Gastroesophageal sphincter (tissue), 4 donors: Measurements from ENCODE around the gene PAPPA2. TPM values are rescaled to one million over a fixed set of nuclear protein-coding genes. Genes with fewer than 3 reads are reported as not detected.
A peak's percentile ranks its signal among the peaks of the same experiment; 100 is the strongest.

Experiments used
- ATAC-seq: fragments of 150-250 bp; one replicate; pipeline ENCODE4 v1.9.1; 2016; ENCODE audit warnings: mild to moderate bottlenecking, moderate library complexity
- H3K27ac ChIP-seq, 4 donors: fragments of 200-600 bp; sonication (generic) in 3 of 4; 1 replicate in 3 of 4; 2 replicates in 1 of 4; pipeline ENCODE4 v1.5.1; 2016 to 2019
- H3K27me3 ChIP-seq: fragments of 200-600 bp; sonication (generic); one replicate; pipeline ENCODE4 v1.5.1; 2019
- H3K36me3 ChIP-seq, 2 donors: fragments of 200-600 bp; sonication (generic); one replicate each; pipeline ENCODE4 v1.5.1; 2019; ENCODE audit warnings: control low read depth in 1 of 2
- H3K4me1 ChIP-seq, 3 donors: fragments of 200-600 bp; sonication (generic); 1 replicate in 2 of 3; 2 replicates in 1 of 3; pipeline ENCODE4 v1.5.1; 2016 to 2019; ENCODE audit warnings: control low read depth in 2 of 3
- H3K4me3 ChIP-seq, 2 donors: fragments of 200-600 bp; sonication (generic); one replicate each; pipeline ENCODE4 v1.5.1; 2019; ENCODE audit warnings: mild to moderate bottlenecking in 1 of 2, moderate library complexity in 1 of 2
- H3K9me3 ChIP-seq, 3 donors: fragments of 200-600 bp; sonication (generic); one replicate each; pipeline ENCODE4 v1.5.1; 2017 to 2019; ENCODE audit warnings: control low read depth in 2 of 3
- CTCF ChIP-seq, 4 experiments: fragments of 200-600 bp in 2 of 4; fragments of 450-650 bp in 2 of 4; sonication (generic) in 1 of 4; IDR thresholded peaks; one replicate each; pipeline ENCODE4 v1.5.1; 2017 to 2019; ENCODE audit warnings: antibody characterized with exemption in 4 of 4, mild to moderate bottlenecking in 2 of 4, moderate library complexity in 2 of 4
- EP300 ChIP-seq: sonication (generic); formaldehyde crosslinking; IDR thresholded peaks from one replicate; pipeline ENCODE4 v1.6.1; 2017; ENCODE audit warnings: antibody characterized with exemption, mild to moderate bottlenecking
- POLR2A ChIP-seq, 2 donors: fragments of 450-650 bp; IDR thresholded peaks; one replicate each; pipeline ENCODE4 v1.6.1; 2017; ENCODE audit warnings: antibody characterized with exemption in 2 of 2, mild to moderate bottlenecking in 2 of 2, moderate library complexity in 1 of 2
- POLR2AphosphoS5 ChIP-seq: sonication (generic); formaldehyde crosslinking; IDR thresholded peaks from one replicate; pipeline ENCODE4 v1.6.1; 2017; ENCODE audit warnings: antibody characterized with exemption
- WGBS, 2 donors: methylation state at CpG; one replicate each; pipeline ENCODE4 v1.1.5; 2018; ENCODE audit warnings: low coverage in 1 of 2; 5-methylcytosine and 5-hydroxymethylcytosine counted together
- total RNA-seq, 4 donors: library from RNA; depleted of rRNA; stranded (reverse); fragments of >200 nt; gene quantifications; one replicate each; pipeline ENCODE4 v1.1.0, GENCODE V29; 2016

PAPPA2 gene
- total RNA-seq, 4 donors from 2014 or later = 0.10 to 0.54 (median 0.14) TPM

GRCh38 chr1:176879784-176880620 is 417.0 kb downstream of the PAPPA2 start:
- no peak for ATAC-seq
- Histone ChIP-seq H3K27ac (no peak overlapping the region), H3K36me3 (no peaks in the 10 kb centered on the region), H3K4me3 (no peak overlapping the region), H3K27me3 (no peaks in the 10 kb centered on the region), H3K4me1 (no peaks in the 10 kb centered on the region), H3K9me3 (no peaks in the 10 kb centered on the region)
- WGBS, 2 donors = 67 to 89% methylated on average over 4 to 9 of the region's 13 CpGs
- no peak for TF ChIP-seq CTCF (IDR thresholded peaks at IDR 0.05)

DNA sequence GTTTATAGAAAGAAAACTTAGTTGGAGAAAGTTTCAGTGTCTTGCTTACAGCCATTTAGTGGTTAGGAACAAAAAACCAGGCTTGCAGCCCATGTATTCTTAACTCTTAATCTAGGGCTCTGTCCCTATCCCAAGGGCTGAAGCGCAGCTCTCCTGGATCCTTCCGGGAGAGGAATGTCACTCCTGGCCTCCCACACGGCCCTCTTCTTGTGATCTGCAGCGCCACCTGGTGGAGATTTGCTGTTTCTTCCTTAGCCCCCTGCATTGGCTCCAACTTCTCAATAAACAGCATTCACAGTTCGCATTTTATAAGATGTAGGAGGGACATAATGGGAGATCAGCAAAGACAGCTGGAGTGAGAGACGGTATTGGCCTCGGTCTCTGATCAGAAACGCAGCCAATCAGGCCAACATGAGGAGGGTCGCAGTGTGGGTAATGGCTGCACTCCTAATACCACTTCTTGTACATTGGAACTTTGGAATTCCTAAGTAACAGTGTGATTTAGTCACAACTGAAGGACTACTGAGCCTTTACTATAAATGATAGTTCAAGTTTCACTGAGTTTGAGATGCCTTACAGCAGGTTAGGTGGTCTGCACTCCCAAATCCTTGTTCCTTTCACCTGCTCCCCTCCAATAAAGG is 418.1 kb downstream of the PAPPA2 start:
- 20 to 24% methylated on average over 8 of the region's 9 CpGs for WGBS, 2 donors
- Histone ChIP-seq H3K27me3 (no peaks in the 10 kb centered on the region), H3K36me3 (no peaks in the 10 kb centered on the region), H3K4me1 (no peaks in the 10 kb centered on the region), H3K4me3 (no peak overlapping the region), H3K27ac (no peak overlapping the region), H3K9me3 (no peaks in the 10 kb centered on the region)
- ATAC-seq = peak; percentile 74
- TF ChIP-seq POLR2A (IDR thresholded peaks at IDR 0.05) (no peak), CTCF (IDR thresholded peaks at IDR 0.05) (peak; percentile 68 to 79 (median 74))

DNA sequence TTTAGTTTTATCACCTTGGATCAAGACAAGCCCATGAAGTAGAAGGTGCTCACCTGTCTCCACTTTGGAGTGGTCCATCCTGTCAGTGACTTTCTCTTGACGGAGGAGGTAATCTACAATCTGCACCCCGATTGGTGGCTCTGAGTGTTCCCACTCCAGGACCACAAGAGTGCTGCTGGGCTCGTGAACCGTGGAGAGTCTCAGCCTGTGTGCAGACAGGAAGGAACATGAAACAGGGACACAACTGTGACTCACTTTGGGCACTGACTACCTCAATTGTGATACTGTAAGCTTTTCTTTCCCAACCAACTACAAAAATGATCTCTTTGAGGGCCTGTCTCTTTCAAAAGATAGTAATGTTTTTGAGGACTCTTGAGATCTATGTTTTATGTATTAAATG is 421.3 kb downstream of the PAPPA2 start:
- Histone ChIP-seq H3K4me1 (no peaks in the 10 kb centered on the region), H3K4me3 (no peak overlapping the region), H3K9me3 (no peaks in the 10 kb centered on the region), H3K36me3 (no peaks in the 10 kb centered on the region), H3K27me3 (peaks cover 4% of the 10 kb centered on the region), H3K27ac (no peak overlapping the region)
- 20 to 90% methylated on average over 1 to 2 of the region's 4 CpGs for WGBS, 2 donors
- no peak for TF ChIP-seq CTCF (IDR thresholded peaks at IDR 0.05)
- TF ChIP-seq EP300 = no peak
- no peak for TF ChIP-seq POLR2AphosphoS5
- TF ChIP-seq POLR2A (IDR thresholded peaks at IDR 0.05) = no peak
- no peak for ATAC-seq

DNA sequence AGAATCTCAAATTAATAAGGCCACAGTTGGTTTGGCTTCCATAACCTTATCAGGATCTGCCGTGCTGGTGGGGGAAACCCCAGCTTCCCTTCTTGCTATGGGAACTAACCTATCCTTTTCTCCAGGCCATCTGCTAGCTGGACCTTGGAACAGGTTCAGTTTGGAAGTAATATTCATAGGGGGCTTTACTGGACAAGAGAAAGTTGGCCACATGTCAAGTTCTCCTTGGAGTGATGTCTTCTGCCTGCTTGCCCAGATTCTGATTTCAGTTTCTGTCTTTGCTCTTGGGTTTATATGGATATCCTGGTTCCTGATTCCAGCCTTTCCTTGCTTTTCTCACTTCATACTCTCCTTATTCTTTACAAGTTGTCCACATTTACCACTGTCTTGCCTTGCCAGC is 421.9 kb downstream of the PAPPA2 start:
- Histone ChIP-seq H3K27me3 (peaks cover 4% of the 10 kb centered on the region), H3K4me1 (no peaks in the 10 kb centered on the region), H3K4me3 (no peak overlapping the region), H3K36me3 (no peaks in the 10 kb centered on the region), H3K9me3 (no peaks in the 10 kb centered on the region), H3K27ac (no peak overlapping the region)
- no peak for ATAC-seq
- WGBS, 2 donors = 50 to 100% methylated on average over 1 of the region's 1 CpG
- no peak for TF ChIP-seq CTCF (IDR thresholded peaks at IDR 0.05)
- no peak for TF ChIP-seq POLR2A (IDR thresholded peaks at IDR 0.05)

GRCh38 chr1:176885341-176885740 is 422.4 kb downstream of the PAPPA2 start:
- H3K27ac ChIP-seq = no peak overlapping the region
- H3K4me1 ChIP-seq = no peaks in the 10 kb centered on the region
- no peaks in the 10 kb centered on the region for H3K36me3 ChIP-seq
- peaks cover 5% of the 10 kb centered on the region for H3K27me3 ChIP-seq
- TF ChIP-seq CTCF (IDR thresholded peaks at IDR 0.05) = no peak
- TF ChIP-seq POLR2A (IDR thresholded peaks at IDR 0.05) = no peak
- TF ChIP-seq POLR2AphosphoS5 = no peak
- WGBS, 2 donors = 70 to 78% methylated on average over 3 of the region's 3 CpGs
- H3K4me3 ChIP-seq = no peak overlapping the region
- ATAC-seq = no peak
- no peaks in the 10 kb centered on the region for H3K9me3 ChIP-seq
